WERI-Rb-1 (cell line): Measurements from ENCODE around the gene PLA2G12A.

ENCODE experiments used
- DNase-seq: peaks from one replicate; pipeline ENCODE4 v3.0.0-alpha.2; 2020
- H3K27ac ChIP-seq: fragments of 250-450 bp; sonication (Bioruptor Pico); 2 replicates; pipeline ENCODE4 v1.5.1; 2020; ENCODE audit warnings: mild to moderate bottlenecking, moderate library complexity
- H3K27me3 ChIP-seq: fragments of 250-450 bp; sonication (Bioruptor Pico); 2 replicates; pipeline ENCODE4 v1.5.1; 2021; ENCODE audit warnings: mild to moderate bottlenecking, low read depth, moderate library complexity; ENCODE audit not compliant: insufficient read depth, severe bottlenecking
- H3K36me3 ChIP-seq: fragments of 250-450 bp; sonication (Bioruptor Pico); 2 replicates; pipeline ENCODE4 v1.5.1; 2020; ENCODE audit warnings: mild to moderate bottlenecking, moderate library complexity
- H3K4me3 ChIP-seq: 2 replicates; pipeline ENCODE4 v1.5.1; 2011; ENCODE audit warnings: low read depth, mild to moderate bottlenecking, control low read depth, low read length
- H3K9me3 ChIP-seq: fragments of 250-450 bp; sonication (Bioruptor Pico); 2 replicates; pipeline ENCODE4 v1.5.1; 2021; ENCODE audit warnings: mild to moderate bottlenecking, moderate library complexity; ENCODE audit not compliant: severe bottlenecking
- TF ChIP-seq, protein P1 (sequence below): IDR thresholded peaks from 2 replicates; pipeline ENCODE4 v1.5.1; 2011; ENCODE audit warnings: low read depth, mild to moderate bottlenecking, control low read depth, inconsistent platforms, low read length

Gene PLA2G12A

DNA sequence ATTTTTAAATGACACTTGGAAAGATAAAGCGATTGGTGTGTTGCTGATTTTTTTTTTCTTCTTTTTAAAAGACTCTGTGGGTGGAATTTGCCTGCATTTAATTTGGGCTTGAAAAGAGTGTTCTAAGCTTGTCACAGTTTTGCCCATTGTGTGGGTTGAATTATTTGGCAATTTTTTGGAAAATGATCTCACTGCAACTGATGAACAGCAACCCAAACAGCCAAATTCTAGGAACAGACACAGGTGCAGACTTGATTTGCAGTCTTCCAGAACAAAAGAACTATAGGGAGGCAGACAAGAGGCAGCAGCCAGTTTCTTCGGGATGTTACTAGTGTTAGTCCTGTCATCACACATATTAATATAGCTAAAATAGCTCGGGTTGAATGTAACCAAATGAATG is 67.1 kb downstream of the PLA2G12A start:
- Histone ChIP-seq H3K9me3 (no peaks in the 10 kb centered on the region), H3K27ac (no peak overlapping the region), H3K36me3 (no peaks in the 10 kb centered on the region), H3K4me3 (no peak overlapping the region), H3K27me3 (no peaks in the 10 kb centered on the region)
- TF ChIP-seq, protein P1, sequence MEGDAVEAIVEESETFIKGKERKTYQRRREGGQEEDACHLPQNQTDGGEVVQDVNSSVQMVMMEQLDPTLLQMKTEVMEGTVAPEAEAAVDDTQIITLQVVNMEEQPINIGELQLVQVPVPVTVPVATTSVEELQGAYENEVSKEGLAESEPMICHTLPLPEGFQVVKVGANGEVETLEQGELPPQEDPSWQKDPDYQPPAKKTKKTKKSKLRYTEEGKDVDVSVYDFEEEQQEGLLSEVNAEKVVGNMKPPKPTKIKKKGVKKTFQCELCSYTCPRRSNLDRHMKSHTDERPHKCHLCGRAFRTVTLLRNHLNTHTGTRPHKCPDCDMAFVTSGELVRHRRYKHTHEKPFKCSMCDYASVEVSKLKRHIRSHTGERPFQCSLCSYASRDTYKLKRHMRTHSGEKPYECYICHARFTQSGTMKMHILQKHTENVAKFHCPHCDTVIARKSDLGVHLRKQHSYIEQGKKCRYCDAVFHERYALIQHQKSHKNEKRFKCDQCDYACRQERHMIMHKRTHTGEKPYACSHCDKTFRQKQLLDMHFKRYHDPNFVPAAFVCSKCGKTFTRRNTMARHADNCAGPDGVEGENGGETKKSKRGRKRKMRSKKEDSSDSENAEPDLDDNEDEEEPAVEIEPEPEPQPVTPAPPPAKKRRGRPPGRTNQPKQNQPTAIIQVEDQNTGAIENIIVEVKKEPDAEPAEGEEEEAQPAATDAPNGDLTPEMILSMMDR = no peak
- no peak for DNase-seq

DNA sequence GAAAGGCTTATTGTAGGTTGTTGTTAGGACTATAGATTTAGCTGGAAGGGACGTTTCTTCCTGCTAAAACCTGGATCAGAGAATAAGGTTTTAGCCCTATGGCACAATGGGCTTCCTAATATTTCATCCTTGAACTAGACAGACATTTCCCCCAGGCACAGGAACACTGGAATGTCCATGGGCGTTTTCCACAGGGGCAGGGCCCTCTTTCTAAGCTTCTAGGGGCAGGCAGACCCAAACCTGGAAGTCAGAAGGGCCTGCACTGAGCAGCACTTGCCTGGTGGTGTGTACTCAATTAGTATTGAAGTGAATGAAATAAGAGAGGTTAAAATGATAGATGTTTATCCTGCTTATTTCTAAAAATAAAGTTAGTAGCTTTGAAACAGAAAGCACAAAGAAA is 67.8 kb downstream of the PLA2G12A start:
- Histone ChIP-seq H3K27ac (no peak overlapping the region), H3K27me3 (no peaks in the 10 kb centered on the region), H3K9me3 (no peaks in the 10 kb centered on the region), H3K36me3 (no peaks in the 10 kb centered on the region), H3K4me3 (no peak overlapping the region)
- DNase-seq = no peak
- TF ChIP-seq, protein P1 = no peak
